Liver (tissue), 9 donors: Measurements from ENCODE around the gene CLCF1. TPM values are rescaled to one million over a fixed set of nuclear protein-coding genes. Genes with fewer than 3 reads are reported as not detected.

ENCODE experiments used
- DNase-seq: peaks from one replicate; pipeline ENCODE4 v3.0.0-alpha.2; 2017; ENCODE audit warnings: low spot score
- H3K27ac ChIP-seq, 2 donors: one replicate each; pipeline ENCODE4 v1.7.0; 2013; ENCODE audit warnings: inconsistent platforms in 2 of 2, low read length in 2 of 2, control low read depth in 1 of 2, low read depth in 1 of 2, mild to moderate bottlenecking in 1 of 2
- H3K27me3 ChIP-seq, 4 donors: one replicate each; pipeline versions ENCODE4 v1.6.1 to v1.7.0; 2013; ENCODE audit warnings: low read length in 3 of 4, inconsistent platforms in 1 of 4, mild to moderate bottlenecking in 1 of 4, moderate library complexity in 1 of 4; ENCODE audit not compliant: control insufficient read depth in 4 of 4, insufficient read depth in 4 of 4
- H3K36me3 ChIP-seq, 4 donors: one replicate each; pipeline versions ENCODE4 v1.6.1 to v1.7.0; 2013; ENCODE audit warnings: low read length in 3 of 4, mild to moderate bottlenecking in 3 of 4, low read depth in 1 of 4, moderate library complexity in 1 of 4; ENCODE audit not compliant: control insufficient read depth in 4 of 4, insufficient read depth in 3 of 4
- H3K4me1 ChIP-seq, 4 donors: one replicate each; pipeline versions ENCODE4 v1.6.1 to v1.7.0; 2013; ENCODE audit warnings: low read length in 3 of 4, mild to moderate bottlenecking in 3 of 4, moderate library complexity in 1 of 4; ENCODE audit not compliant: control insufficient read depth in 4 of 4, insufficient read depth in 4 of 4
- H3K4me3 ChIP-seq, 3 donors: one replicate each; pipeline versions ENCODE4 v1.6.1 to v1.7.0; 2013; ENCODE audit warnings: low read length in 3 of 3, control low read depth in 1 of 3, low read depth in 1 of 3, mild to moderate bottlenecking in 1 of 3
- H3K9ac ChIP-seq, 2 donors: one replicate each; pipeline ENCODE4 v1.7.0; 2013; ENCODE audit warnings: low read length in 2 of 2, mild to moderate bottlenecking in 2 of 2, moderate library complexity in 2 of 2, control low read depth in 1 of 2, low read depth in 1 of 2
- H3K9me3 ChIP-seq, 4 donors: one replicate each; pipeline versions ENCODE4 v1.6.1 to v1.7.0; 2013; ENCODE audit warnings: low read length in 3 of 4; ENCODE audit not compliant: control insufficient read depth in 4 of 4
- ATF3 ChIP-seq: IDR thresholded peaks from 2 replicates; pipeline ENCODE4 v1.6.1; 2016; ENCODE audit warnings: antibody characterized with exemption
- CTCF ChIP-seq: fragments of 150-350 bp; IDR thresholded peaks from 2 replicates; pipeline ENCODE4 v1.5.1; 2017; ENCODE audit warnings: improper control_type of control experiment, low read depth, low read length; ENCODE audit not compliant: missing input control
- EGR1 ChIP-seq, 2 donors: IDR thresholded peaks; 2 replicates each; pipeline ENCODE4 v1.6.1; 2016 to 2018; ENCODE audit warnings: antibody characterized with exemption in 2 of 2, low read depth in 2 of 2
- FOXA1 ChIP-seq: IDR thresholded peaks from 2 replicates; pipeline ENCODE4 v1.6.1; 2016; ENCODE audit warnings: antibody characterized with exemption
- FOXA2 ChIP-seq: IDR thresholded peaks from 2 replicates; pipeline ENCODE4 v1.6.1; 2016; ENCODE audit warnings: antibody characterized with exemption
- GABPA ChIP-seq, 2 donors: IDR thresholded peaks in 1 of 2; conservative IDR thresholded peaks in 1 of 2; 2 replicates each; pipeline ENCODE4 v1.6.1; 2016; ENCODE audit warnings: antibody characterized with exemption in 2 of 2, mild to moderate bottlenecking in 1 of 2, moderate library complexity in 1 of 2
- HNF4A ChIP-seq, 2 donors: conservative IDR thresholded peaks; 2 replicates each; pipeline ENCODE4 v1.6.1; 2016; ENCODE audit warnings: antibody characterized with exemption in 2 of 2, mild to moderate bottlenecking in 2 of 2
- HNF4G ChIP-seq: IDR thresholded peaks from 2 replicates; pipeline ENCODE4 v1.6.1; 2016; ENCODE audit warnings: antibody characterized with exemption
- JUND ChIP-seq, 2 donors: IDR thresholded peaks; 2 replicates each; pipeline ENCODE4 v1.6.1; 2016; ENCODE audit warnings: antibody characterized with exemption in 2 of 2
- MAX ChIP-seq: IDR thresholded peaks from 2 replicates; pipeline ENCODE4 v1.6.1; 2016; ENCODE audit warnings: antibody characterized with exemption
- NR2F2 ChIP-seq: IDR thresholded peaks from 2 replicates; pipeline ENCODE4 v1.6.1; 2016; ENCODE audit warnings: antibody characterized with exemption
- RAD21 ChIP-seq, 2 donors: IDR thresholded peaks; 2 replicates each; pipeline ENCODE4 v1.6.1; 2016; ENCODE audit warnings: antibody characterized with exemption in 2 of 2, mild to moderate bottlenecking in 2 of 2
- REST ChIP-seq: IDR thresholded peaks from 2 replicates; pipeline ENCODE4 v1.6.1; 2016; ENCODE audit warnings: antibody characterized with exemption, mild to moderate bottlenecking
- RXRA ChIP-seq, 2 donors: IDR thresholded peaks; 2 replicates each; pipeline ENCODE4 v1.6.1; 2017 to 2018; ENCODE audit warnings: antibody characterized with exemption in 2 of 2, mild to moderate bottlenecking in 1 of 2
- SP1 ChIP-seq: IDR thresholded peaks from 2 replicates; pipeline ENCODE4 v1.6.1; 2018; ENCODE audit warnings: antibody characterized with exemption, mild to moderate bottlenecking
- TAF1 ChIP-seq: conservative IDR thresholded peaks from 2 replicates; pipeline ENCODE4 v1.6.1; 2016; ENCODE audit warnings: antibody characterized with exemption, mild to moderate bottlenecking
- YY1 ChIP-seq: IDR thresholded peaks from 2 replicates; pipeline ENCODE4 v1.6.1; 2016; ENCODE audit warnings: antibody characterized with exemption, mild to moderate bottlenecking
- ZBTB33 ChIP-seq: IDR thresholded peaks from 2 replicates; pipeline ENCODE4 v1.6.1; 2016; ENCODE audit warnings: antibody characterized with exemption
- WGBS: extraction: QIAGEN DNeasy Blood & Tissue Kit; methylation state at CpG from one replicate; pipeline ENCODE4 v1.1.7; 2013; 5-methylcytosine and 5-hydroxymethylcytosine counted together
- polyA plus RNA-seq, 2 donors: library from polyadenylated mRNA; stranded (reverse) in 1 of 2; unstranded in 1 of 2; fragments of 200-250 nt in 1 of 2; fragments of >200 nt in 1 of 2; fragmentation: Nextera tagmentation in 1 of 2; extraction: Ambion mirVana in 1 of 2; gene quantifications; one replicate each; pipeline versions ENCODE4 v1.2.1 to v1.2.3, GENCODE V29; 2013 to 2015
- total RNA-seq, 2 donors: library from RNA; depleted of rRNA; stranded (reverse); fragments of >200 nt; gene quantifications; one replicate each; pipeline ENCODE4 v1.2.3, GENCODE V29; 2014
- donor health status: healthy.
- donor health status: healthy.
- donor health status: healthy.
- donor health status: healthy.
- donor health status: healthy.

Gene CLCF1
- total and polyA plus RNA-seq, 4 donors, result 0.14 to 1.8 (median 0.20) TPM

GRCh38 chr11:67316882-67317204 is 56.6 kb downstream of the CLCF1 start:
- WGBS, result under 1% methylated on average over 10 of the region's 10 CpGs
- Histone ChIP-seq H3K9me3 (no peaks in the 10 kb centered on the region), H3K9ac (peak overlapping the region; percentile 76 to 88), H3K27me3 (no peaks in the 10 kb centered on the region), H3K4me1 (peaks cover 1 to 12% (median 5%) of the 10 kb centered on the region in 4 donors), H3K27ac (peak overlapping the region; percentile 94 to 96), H3K36me3 (peaks cover 0 to under 1% (median 0%) of the 10 kb centered on the region in 4 donors), H3K4me3 (peak overlapping the region; percentile 86 to 95 (median 94))
- DNase-seq, result no peak
- TF ChIP-seq JUND (IDR thresholded peaks at IDR 0.05), result no peak
- TF ChIP-seq CTCF, result no peak

GRCh38 chr11:67315325-67315909 is 58.0 kb downstream of the CLCF1 start:
- Histone ChIP-seq H3K9ac (no peak overlapping the region), H3K27ac (no peak overlapping the region), H3K4me3 (no peak overlapping the region), H3K27me3 (no peaks in the 10 kb centered on the region), H3K9me3 (no peaks in the 10 kb centered on the region), H3K4me1 (peaks cover 1 to 12% (median 5%) of the 10 kb centered on the region in 4 donors), H3K36me3 (peaks cover 0 to 2% (median under 1%) of the 10 kb centered on the region in 4 donors)
- DNase-seq, result no peak
- no peak for TF ChIP-seq ZBTB33
- TF ChIP-seq ATF3, result no peak
- no peak for TF ChIP-seq EGR1 (IDR thresholded peaks at IDR 0.05; ENCODE audit: low read depth in 2 of 2)
- no peak for TF ChIP-seq SP1
- no peak for TF ChIP-seq NR2F2
- no peak for TF ChIP-seq HNF4G
- no peak for TF ChIP-seq TAF1
- TF ChIP-seq FOXA1, result no peak
- no peak for TF ChIP-seq HNF4A (conservative IDR thresholded peaks at IDR 0.05)
- no peak for TF ChIP-seq RXRA (IDR thresholded peaks at IDR 0.05)
- no peak for TF ChIP-seq RAD21 (IDR thresholded peaks at IDR 0.05)
- no peak for TF ChIP-seq FOXA2
- TF ChIP-seq REST, result no peak
- no peak for TF ChIP-seq MAX
- no peak for TF ChIP-seq YY1
- TF ChIP-seq JUND (IDR thresholded peaks at IDR 0.05), result no peak
- no peak for TF ChIP-seq CTCF
- no peak for TF ChIP-seq GABPA (IDR thresholded peaks at IDR 0.05 in 1 of 2, conservative IDR thresholded peaks at IDR 0.05 in 1 of 2)
- WGBS, result 90% methylated on average over 9 of the region's 9 CpGs
